Measurements from ENCODE around the gene TXNDC9.
A peak's percentile ranks its signal among the peaks of the same experiment; 100 is the strongest.

TXNDC9 gene

GRCh38 chr2:99335911-99336803, at the start of gene TXNDC9:
TSS of gene TXNDC9 (minus strand) at chr2:99336333. CDS start at chr2:99333210, 3,123 bp downstream.
- ChIA-PET POLR2A (interaction anchor here (1.5 to 3.2 kb wide), 3 partner anchors 12 to 155 kb away, joined by 8 to 16 read pairs (median 10); partner anchors contain the start of genes MITD1 and MRPL30), CTCF (interaction anchor here (0.7 to 3.6 kb wide), 30 partner anchors 8 to 926 kb away, joined by 3 to 19 read pairs (median 4); partner anchors contain the start of gene REV1)
- DNase-seq (ENCODE audit: low read depth, low spot score): peak; percentile 94
- TF ChIP-seq CTCF (IDR thresholded peaks at IDR 0.05; ENCODE audit: insufficient read depth, low read length, missing control alignments): no peak
- H3K4me3 ChIP-seq (ENCODE audit: low read depth, low read length): peak within 1 kb of the TSS; percentile 94

- no peak for TF ChIP-seq CTCF (IDR thresholded peaks at IDR 0.05; ENCODE audit: insufficient read depth, low read length, missing control alignments)
- ChIA-PET POLR2A (no interaction called here), CTCF (interaction anchor here (0.6 to 1.3 kb wide), 2 partner anchors 21 to 28 kb away, joined by 3 to 4 read pairs; no protein-coding TSS in a partner anchor)
- no peak for DNase-seq (ENCODE audit: low read depth, low spot score)
- no peak overlapping the region for H3K4me3 ChIP-seq (ENCODE audit: low read depth, low read length)
These were observed 46.0 kb upstream of the TXNDC9 start for GRCh38 chr2:99382143-99382542.

- ChIA-PET CTCF (interaction anchor here (0.6 to 1.8 kb wide), 4 partner anchors 9 to 28 kb away, joined by 3 to 4 read pairs (median 4); no protein-coding TSS in a partner anchor), POLR2A (no interaction called here)
- no peak for DNase-seq (ENCODE audit: low read depth, low spot score)
- no peak overlapping the region for H3K4me3 ChIP-seq (ENCODE audit: low read depth, low read length)
- TF ChIP-seq CTCF (IDR thresholded peaks at IDR 0.05; ENCODE audit: insufficient read depth, low read length, missing control alignments): no peak
These were observed 44.4 kb upstream of the TXNDC9 start for GRCh38 chr2:99380376-99381010.

- CTCF ChIA-PET: interaction anchor here (1.1 kb wide), 1 partner anchor 12 kb away, joined by 3 read pairs; no protein-coding TSS in a partner anchor
- no peak overlapping the region for H3K4me3 ChIP-seq (ENCODE audit: low read depth, low read length)
- no peak for TF ChIP-seq CTCF (IDR thresholded peaks at IDR 0.05; ENCODE audit: insufficient read depth, low read length, missing control alignments)
- no peak for DNase-seq (ENCODE audit: low read depth, low spot score)
- POLR2A ChIA-PET: no interaction called here
These were observed 41.7 kb upstream of the TXNDC9 start for GRCh38 chr2:99377879-99378278.

GRCh38 chr2:99376254-99376864, 40.2 kb upstream of the TXNDC9 start:
- ChIA-PET CTCF (interaction anchor here (1.8 kb wide), 1 partner anchor 27 kb away, joined by 4 read pairs; no protein-coding TSS in a partner anchor), POLR2A (no interaction called here)
- no peak for DNase-seq (ENCODE audit: low read depth, low spot score)
- no peak overlapping the region for H3K4me3 ChIP-seq (ENCODE audit: low read depth, low read length)
- no peak for TF ChIP-seq CTCF (IDR thresholded peaks at IDR 0.05; ENCODE audit: insufficient read depth, low read length, missing control alignments)

Data from AG04449 (cell line).